NCI-H2107 treated with DMSO at 0.1 percent for 48 hours (cell line): Measurements from ENCODE around the gene CST1.

ENCODE experiments used
- DNase-seq: peaks from one replicate; lab custom pipeline; 2025; ENCODE audit not compliant: unreplicated experiment; lab: John Stamatoyannopoulos, UW

Gene CST1

DNA sequence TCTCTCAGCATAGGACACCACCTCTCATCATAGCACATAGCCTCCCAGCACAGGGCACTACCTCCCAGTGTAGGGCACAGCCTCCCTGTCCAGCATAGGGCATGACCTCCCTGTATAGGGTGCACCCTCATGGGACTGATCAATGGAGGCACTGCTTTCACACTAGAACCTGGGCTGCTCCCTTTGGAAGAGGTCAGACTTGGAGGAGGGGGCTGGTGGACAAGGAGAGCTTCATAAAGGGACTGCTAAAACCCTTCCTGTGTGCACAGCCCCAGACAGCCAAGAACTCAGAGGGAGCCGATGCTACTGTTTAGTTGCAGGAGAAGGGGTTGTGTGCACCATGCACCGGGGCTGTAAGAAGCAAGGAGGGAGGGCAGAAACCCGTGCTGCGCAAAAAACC is 40.0 kb downstream of the CST1 start:
- DNase-seq, result no peak

DNA sequence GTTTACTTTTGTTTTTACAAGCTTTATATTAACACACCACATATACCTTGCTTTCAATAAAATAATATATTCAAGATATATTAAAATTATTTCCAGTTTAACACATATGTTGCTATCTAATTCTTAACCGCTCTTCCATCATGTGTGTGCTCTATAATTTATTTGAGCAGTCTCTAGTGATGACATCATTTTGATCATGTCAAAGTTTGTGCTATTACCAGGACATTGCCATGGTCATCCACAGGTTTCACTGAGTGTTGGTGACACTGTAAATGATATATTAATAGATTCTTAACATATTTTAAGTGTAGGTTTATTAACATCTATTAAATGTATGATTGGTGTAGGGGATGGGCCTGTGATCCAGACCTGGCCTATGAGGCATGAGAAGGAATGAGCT is 44.8 kb downstream of the CST1 start:
- DNase-seq, result no peak

DNA sequence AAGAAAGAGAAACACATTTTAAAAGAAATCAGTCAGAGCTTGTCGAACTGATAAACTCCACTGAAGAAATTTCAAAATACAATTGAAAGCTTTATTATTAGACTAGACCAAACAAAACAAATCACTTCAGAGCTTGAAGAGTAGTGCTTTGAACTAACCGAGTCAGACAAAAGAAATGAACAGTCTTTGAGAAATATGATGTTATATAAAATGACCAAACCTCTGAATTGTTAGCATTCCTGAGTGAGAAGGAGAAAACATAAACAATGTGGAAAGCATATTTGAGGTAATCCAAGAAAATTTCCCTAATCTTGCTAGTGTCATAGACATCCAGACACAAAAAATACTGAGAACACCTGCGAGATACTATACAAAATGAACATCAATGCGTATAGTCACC is 48.7 kb downstream of the CST1 start:
- no peak for DNase-seq

DNA sequence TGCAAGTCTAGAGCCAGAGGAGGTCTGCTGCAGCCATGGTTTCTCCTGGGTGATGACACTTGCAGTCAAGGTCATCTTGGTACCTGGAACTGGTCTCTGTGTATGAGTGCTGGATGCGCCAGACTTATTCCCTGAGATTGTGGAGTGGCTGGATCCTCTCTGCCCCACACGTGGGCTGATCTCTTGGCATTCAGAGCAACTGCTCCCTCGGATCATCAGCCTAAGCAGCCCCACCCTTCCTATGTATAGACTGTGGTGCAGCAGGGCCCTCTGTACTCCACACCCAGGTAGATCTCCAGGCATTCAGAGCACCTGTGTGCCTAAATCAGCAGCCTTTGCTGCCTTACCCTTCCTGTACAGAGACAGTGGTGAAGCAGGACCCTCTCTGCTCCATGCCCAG is 49.8 kb downstream of the CST1 start:
- DNase-seq, result no peak

DNA sequence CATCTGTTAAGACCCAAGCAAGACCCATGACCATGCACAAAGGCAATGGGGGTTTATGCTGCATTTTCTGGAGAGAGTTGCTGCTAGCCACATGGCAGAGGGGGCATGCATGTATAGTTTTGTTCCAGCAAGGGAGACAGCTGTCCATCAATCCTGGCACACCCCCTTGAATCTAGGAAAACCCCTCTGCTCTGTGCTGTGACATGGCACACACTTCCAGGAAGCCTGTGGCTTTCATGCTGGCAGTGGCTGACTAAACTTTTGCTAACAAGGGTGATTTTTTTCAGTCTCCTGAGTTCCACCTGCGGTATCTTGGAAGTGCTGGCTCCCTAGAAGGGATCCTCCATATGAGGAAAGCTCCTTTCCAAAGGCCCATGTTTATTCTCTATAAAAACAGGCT is 52.8 kb downstream of the CST1 start:
- no peak for DNase-seq
